Stimulated activated CD4-positive, alpha-beta T cell treated with anti-CD3 and anti-CD28 coated beads, Interleukin-12 subunit alpha, Interleukin-12 subunit beta, amount 100 ng/mL, for 4 hours (primary cell): ENCODE data around the gene GNB3.

ENCODE experiments used
- DNase-seq: peaks from one replicate; pipeline ENCODE4 v3.0.0-alpha.2; 2020

The GNB3 gene

GRCh38 chr12:6840761-6841515 lies at the start of gene GNB3:
TSS of gene GNB3 (plus strand) at chr12:6840925. CDS start at chr12:6841288, 363 bp downstream.
- no peak for DNase-seq

GRCh38 chr12:6791931-6792520 lies 48.7 kb upstream of the GNB3 start:
- no peak for DNase-seq

GRCh38 chr12:6792522-6793201 lies 48.1 kb upstream of the GNB3 start:
- no peak for DNase-seq

GRCh38 chr12:6795088-6795487 lies 45.6 kb upstream of the GNB3 start:
- no peak for DNase-seq

GRCh38 chr12:6796576-6796975 lies 44.1 kb upstream of the GNB3 start:
- DNase-seq, result no peak

- DNase-seq, result no peak
Measured at GRCh38 chr12:6799147-6799546, 41.6 kb upstream of the GNB3 start.

- DNase-seq, result no peak
Measured at GRCh38 chr12:6807170-6807569, 33.6 kb upstream of the GNB3 start.

GRCh38 chr12:6809056-6809455 lies 31.7 kb upstream of the GNB3 start:
- DNase-seq, result no peak

- no peak for DNase-seq
Measured at GRCh38 chr12:6810758-6811157, 30.0 kb upstream of the GNB3 start.

- DNase-seq, result no peak
Measured at GRCh38 chr12:6813363-6813762, 27.4 kb upstream of the GNB3 start.

GRCh38 chr12:6816598-6816997 lies 24.1 kb upstream of the GNB3 start:
- DNase-seq, result no peak

- no peak for DNase-seq
Measured at GRCh38 chr12:6817098-6817497, 23.6 kb upstream of the GNB3 start.

- DNase-seq, result no peak
Measured at GRCh38 chr12:6817662-6818157, 23.0 kb upstream of the GNB3 start.

- no peak for DNase-seq
Measured at GRCh38 chr12:6818222-6818621, 22.5 kb upstream of the GNB3 start.

- DNase-seq, result no peak
Measured at GRCh38 chr12:6818645-6819044, 22.1 kb upstream of the GNB3 start.

GRCh38 chr12:6819106-6820030 lies 21.4 kb upstream of the GNB3 start:
- no peak for DNase-seq

- no peak for DNase-seq
Measured at GRCh38 chr12:6820166-6820565, 20.6 kb upstream of the GNB3 start.

GRCh38 chr12:6821591-6822425 lies 18.9 kb upstream of the GNB3 start, which contains the start of gene GPR162:
TSS of gene GPR162 (plus strand) at chr12:6821821. CDS start at chr12:6823899, 2,078 bp downstream.
- DNase-seq, result no peak

GRCh38 chr12:6822426-6823135 lies 18.1 kb upstream of the GNB3 start:
- DNase-seq, result no peak

GRCh38 chr12:6823182-6824084 lies 17.3 kb upstream of the GNB3 start:
- no peak for DNase-seq
